K562 (cell line): ENCODE data around the gene GABRB3. TPM values are rescaled to one million over a fixed set of nuclear protein-coding genes. Genes with fewer than 3 reads are reported as not detected.

Source experiments
- CBFB ChIP-seq: sonication (generic); formaldehyde crosslinking; IDR thresholded peaks from 2 replicates; pipeline ENCODE4 v1.4.0; 2020; ENCODE audit warnings: mild to moderate bottlenecking, missing genetic modification reagents
- CBX3 ChIP-seq, 2 experiments: IDR thresholded peaks; 1 replicate in 1 of 2; 2 replicates in 1 of 2; pipeline ENCODE4 v1.6.1; 2012; ENCODE audit warnings: inconsistent platforms in 2 of 2, low read length in 2 of 2, borderline replicate concordance in 1 of 2, control low read depth in 1 of 2
- EZH2 ChIP-seq: IDR thresholded peaks from 2 replicates; pipeline ENCODE4 v1.6.1; 2012; ENCODE audit warnings: low read depth, mild to moderate bottlenecking, inconsistent platforms, low read length, borderline replicate concordance
- GTF2F1 ChIP-seq: IDR thresholded peaks from 2 replicates; pipeline ENCODE4 v1.6.1; 2011; ENCODE audit warnings: low read depth, low read length, improper control_type of control experiment
- KLF16 ChIP-seq: IDR thresholded peaks from 2 replicates; pipeline ENCODE4 v1.6.1; 2016; ENCODE audit warnings: antibody characterized with exemption
- L3MBTL2 ChIP-seq: fragments of 450-650 bp; IDR thresholded peaks from 2 replicates; pipeline ENCODE4 v1.6.1; 2016; ENCODE audit warnings: mild to moderate bottlenecking, moderate library complexity
- MTA2 ChIP-seq: fragments of 450-650 bp; IDR thresholded peaks from 2 replicates; pipeline ENCODE4 v1.6.1; 2016; ENCODE audit warnings: low read depth
- MTA3 ChIP-seq: fragments of 450-650 bp; formaldehyde crosslinking; IDR thresholded peaks from 2 replicates; pipeline ENCODE4 v1.6.1; 2017; ENCODE audit warnings: mild to moderate bottlenecking, borderline replicate concordance
- MXI1 ChIP-seq: IDR thresholded peaks from 2 replicates; pipeline ENCODE4 v1.6.1; 2011; ENCODE audit warnings: low read depth, mild to moderate bottlenecking, improper control_type of control experiment, low read length
- MYBL2 ChIP-seq, 2 experiments: fragments of 450-650 bp in 1 of 2; sonication (generic) in 1 of 2; formaldehyde crosslinking in 1 of 2; IDR thresholded peaks; 2 replicates each; pipeline versions ENCODE4 v1.6.1 to v1.8.1; 2017 to 2022; ENCODE audit warnings: borderline replicate concordance in 1 of 2, inconsistent platforms in 1 of 2, low read depth in 1 of 2, mild to moderate bottlenecking in 1 of 2, missing genetic modification reagents in 1 of 2, moderate library complexity in 1 of 2
- MYNN ChIP-seq, 2 experiments: sonication (generic); formaldehyde crosslinking in 1 of 2; IDR thresholded peaks; 2 replicates each; pipeline versions ENCODE4 v1.5.0 to v1.6.1; 2016 to 2020; ENCODE audit warnings: antibody characterized with exemption in 1 of 2, missing genetic modification reagents in 1 of 2
- NEUROD1 ChIP-seq: fragments of 150-350 bp; IDR thresholded peaks from 2 replicates; pipeline ENCODE4 v1.6.1; 2014; ENCODE audit warnings: borderline replicate concordance, low read length, low read depth; ENCODE audit not compliant: partially characterized antibody
- NFE2L1 ChIP-seq: fragments of 450-650 bp; IDR thresholded peaks from 2 replicates; pipeline ENCODE4 v1.6.1; 2016; ENCODE audit warnings: missing genetic modification characterization, low read depth, mild to moderate bottlenecking, missing compliant biosample characterization, moderate library complexity, borderline replicate concordance
- OTX1 ChIP-seq: fragments of 450-650 bp; formaldehyde crosslinking; IDR thresholded peaks from 2 replicates; pipeline ENCODE4 v1.4.0; 2022; ENCODE audit warnings: mild to moderate bottlenecking
- PATZ1 ChIP-seq: fragments of 250-450 bp; sonication (Bioruptor Pico); IDR thresholded peaks from 2 replicates; pipeline ENCODE4 v1.5.0; 2020; ENCODE audit warnings: mild to moderate bottlenecking, borderline replicate concordance
- POLR2A ChIP-seq: fragments of 450-650 bp; conservative IDR thresholded peaks from 2 replicates; pipeline ENCODE4 v1.6.1; 2016
- RBFOX2 ChIP-seq: fragments of 200-400 bp; formaldehyde crosslinking; IDR thresholded peaks from 2 replicates; pipeline ENCODE4 v1.6.1; 2017; ENCODE audit warnings: low read depth, mild to moderate bottlenecking, low read length, moderate library complexity
- RFX5 ChIP-seq: IDR thresholded peaks from 2 replicates; pipeline ENCODE4 v1.6.1; 2011; ENCODE audit warnings: low read depth, mild to moderate bottlenecking, improper control_type of control experiment, low read length
- TAF9B ChIP-seq: fragments of 450-650 bp; IDR thresholded peaks from 2 replicates; pipeline ENCODE4 v1.6.1; 2018; ENCODE audit warnings: mild to moderate bottlenecking; ENCODE audit not compliant: partially characterized antibody
- ZNF408 ChIP-seq: fragments of 250-450 bp; sonication (Bioruptor Pico); IDR thresholded peaks from 2 replicates; pipeline ENCODE4 v1.4.0; 2020; ENCODE audit warnings: low read depth, mild to moderate bottlenecking, moderate library complexity
- ZNF436 ChIP-seq: fragments of 250-450, 450-650 bp; sonication (Bioruptor Pico); formaldehyde crosslinking; IDR thresholded peaks from 2 replicates; pipeline ENCODE4 v1.7.0; 2020; ENCODE audit warnings: mild to moderate bottlenecking
- ZNF584 ChIP-seq: fragments of 200-800 bp; sonication (Bioruptor generic); IDR thresholded peaks from 2 replicates; pipeline ENCODE4 v1.6.1; 2016; ENCODE audit warnings: low read depth, mild to moderate bottlenecking, missing genetic modification characterization, missing compliant biosample characterization
- ZNF696 ChIP-seq: fragments of 250-450 bp; sonication (Bioruptor Pico); conservative IDR thresholded peaks from 2 replicates; pipeline ENCODE4 v1.4.0; 2020; ENCODE audit warnings: mild to moderate bottlenecking, moderate library complexity
- polyA plus RNA-seq, 8 experiments: library from polyadenylated mRNA; depleted of rRNA in 4 of 8; stranded (reverse) in 5 of 8; unstranded in 3 of 8; fragments of >200 nt; fragmentation: Nextera tagmentation in 2 of 8; fragmentation: Illumina TruSeq in 1 of 8; extraction: Ambion mirVana in 2 of 8; extraction: Trizol in 1 of 8; gene quantifications; 2 replicates each; pipeline versions ENCODE4 v1.2.1 to v1.2.3, GENCODE V29; 2011 to 2014; ENCODE audit warnings: inconsistent platforms in 1 of 8, missing spikeins in 1 of 8
- total RNA-seq, 7 experiments: library from RNA; depleted of rRNA in 6 of 7; stranded (reverse); fragments of >200 nt in 6 of 7; fragmentation: Illumina TruSeq in 2 of 7; extraction: Trizol in 2 of 7; gene quantifications; 2 replicates each; pipeline versions ENCODE4 v1.2.1 to v1.2.3, GENCODE V29; 2011 to 2021; ENCODE audit warnings: low replicate concordance in 1 of 7
- TF ChIP-seq, protein P1 (sequence below): fragments of 450-650 bp; formaldehyde crosslinking; IDR thresholded peaks from 2 replicates; pipeline ENCODE4 v1.4.0; 2020; ENCODE audit warnings: mild to moderate bottlenecking
- TF ChIP-seq, protein P2 (sequence below), 2 experiments: fragments of 450-650 bp; conservative IDR thresholded peaks; 2 replicates each; pipeline ENCODE4 v1.6.1; 2017; ENCODE audit warnings: mild to moderate bottlenecking in 2 of 2, moderate library complexity in 2 of 2

The GABRB3 gene
- total and polyA plus RNA-seq, 9 of the 15 experiments (the other 6 are each of a cell fraction or from before 2014, with no cell fraction given) = 0.09 to 1.4 (median 0.49) TPM

- peak; percentile 88 for TF ChIP-seq RBFOX2
- no peak for TF ChIP-seq ZNF696 (CRISPR knock-in tag)
- no peak for TF ChIP-seq MYNN (IDR thresholded peaks at IDR 0.05)
- TF ChIP-seq MYNN (CRISPR knock-in tag; IDR thresholded peaks at IDR 0.05) = no peak
- no peak for TF ChIP-seq CBX3 (IDR thresholded peaks at IDR 0.05; ENCODE audit: borderline replicate concordance in 1 of 2, low read length in 2 of 2)
- no peak for TF ChIP-seq NFE2L1 (tag)
- TF ChIP-seq RFX5 = no peak
- no peak for TF ChIP-seq KLF16
- TF ChIP-seq MTA3 = peak; percentile 42; the same call in 1 of the 2 replicates
- no peak for TF ChIP-seq NEUROD1
- peak; percentile 67; the same call in 1 of the 2 replicates for TF ChIP-seq L3MBTL2
- no peak for TF ChIP-seq ZNF408
- no peak for TF ChIP-seq PATZ1
- TF ChIP-seq ZNF584 = no peak
- TF ChIP-seq TAF9B = peak; percentile 68
- TF ChIP-seq ZNF436 (CRISPR knock-in tag) = no peak
- TF ChIP-seq, protein P1, sequence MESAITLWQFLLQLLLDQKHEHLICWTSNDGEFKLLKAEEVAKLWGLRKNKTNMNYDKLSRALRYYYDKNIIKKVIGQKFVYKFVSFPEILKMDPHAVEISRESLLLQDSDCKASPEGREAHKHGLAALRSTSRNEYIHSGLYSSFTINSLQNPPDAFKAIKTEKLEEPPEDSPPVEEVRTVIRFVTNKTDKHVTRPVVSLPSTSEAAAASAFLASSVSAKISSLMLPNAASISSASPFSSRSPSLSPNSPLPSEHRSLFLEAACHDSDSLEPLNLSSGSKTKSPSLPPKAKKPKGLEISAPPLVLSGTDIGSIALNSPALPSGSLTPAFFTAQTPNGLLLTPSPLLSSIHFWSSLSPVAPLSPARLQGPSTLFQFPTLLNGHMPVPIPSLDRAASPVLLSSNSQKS (CRISPR knock-in tag) = no peak
- TF ChIP-seq EZH2 = no peak
- TF ChIP-seq MYBL2 (IDR thresholded peaks at IDR 0.05; ENCODE audit: low read depth) = no peak
- TF ChIP-seq MYBL2 (CRISPR knock-in tag; IDR thresholded peaks at IDR 0.05; ENCODE audit: borderline replicate concordance) = no peak
- TF ChIP-seq MTA2 = no peak
- no peak for TF ChIP-seq OTX1
- no peak for TF ChIP-seq MXI1
- TF ChIP-seq, protein P2, sequence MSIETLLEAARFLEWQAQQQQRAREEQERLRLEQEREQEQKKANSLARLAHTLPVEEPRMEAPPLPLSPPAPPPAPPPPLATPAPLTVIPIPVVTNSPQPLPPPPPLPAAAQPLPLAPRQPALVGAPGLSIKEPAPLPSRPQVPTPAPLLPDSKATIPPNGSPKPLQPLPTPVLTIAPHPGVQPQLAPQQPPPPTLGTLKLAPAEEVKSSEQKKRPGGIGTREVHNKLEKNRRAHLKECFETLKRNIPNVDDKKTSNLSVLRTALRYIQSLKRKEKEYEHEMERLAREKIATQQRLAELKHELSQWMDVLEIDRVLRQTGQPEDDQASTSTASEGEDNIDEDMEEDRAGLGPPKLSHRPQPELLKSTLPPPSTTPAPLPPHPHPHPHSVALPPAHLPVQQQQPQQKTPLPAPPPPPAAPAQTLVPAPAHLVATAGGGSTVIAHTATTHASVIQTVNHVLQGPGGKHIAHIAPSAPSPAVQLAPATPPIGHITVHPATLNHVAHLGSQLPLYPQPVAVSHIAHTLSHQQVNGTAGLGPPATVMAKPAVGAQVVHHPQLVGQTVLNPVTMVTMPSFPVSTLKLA (conservative IDR thresholded peaks at IDR 0.05) = 0 out of 4 replicates have a peak, but pooled peaks of 1 of the 2 experiments have one; percentile 20
- TF ChIP-seq POLR2A = peak; percentile 42; the same call in 1 of the 2 replicates
- TF ChIP-seq CBFB = no peak
- TF ChIP-seq GTF2F1 = no peak
Observed at GRCh38 chr15:26628879-26629529, 143.9 kb downstream of the GABRB3 start (continued).
